ENCODE data around the gene CACHD1. TPM values are rescaled to one million over a fixed set of nuclear protein-coding genes. Genes with fewer than 3 reads are reported as not detected.

CACHD1 gene
- total and polyA plus RNA-seq, 2 of the 4 experiments (the other 2 are of a cell fraction) = 2.9 to 5.9 TPM

DNA sequence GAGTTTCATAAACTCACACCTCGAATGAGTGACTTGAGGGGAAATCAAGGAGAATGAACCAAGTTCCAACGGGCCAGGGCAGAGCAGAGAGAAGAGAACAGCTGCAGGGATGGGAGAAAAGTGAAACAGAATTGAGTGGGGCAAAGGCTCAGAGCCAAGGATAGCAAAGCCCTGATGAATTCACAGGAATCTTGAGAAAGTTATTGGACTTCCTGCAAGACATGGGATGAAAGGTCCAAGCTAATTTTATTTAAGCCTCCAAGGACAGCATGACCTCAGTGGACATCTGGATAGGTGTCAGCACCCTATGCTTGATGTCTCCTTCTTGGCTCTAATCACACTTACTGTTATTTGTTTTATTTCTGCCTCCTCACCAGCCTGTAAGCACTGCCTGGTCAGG, 232.0 kb downstream of the CACHD1 start:
- no peak overlapping the region for H3K4me2 ChIP-seq (ENCODE audit: low read depth, low read length)
- H3K27ac ChIP-seq (ENCODE audit: insufficient read depth, low read length) = no peak overlapping the region
- H4K91ac ChIP-seq (ENCODE audit: insufficient read depth, low read depth, low read length) = no peak overlapping the region
- peak; percentile 14; the same call in 1 of the 2 replicates for ATAC-seq (ENCODE audit: low read depth)
- no peak for DNase-seq
- no peak overlapping the region for H2BK120ac ChIP-seq (ENCODE audit: low read depth, low read length)
- no peaks in the 10 kb centered on the region for H3K79me1 ChIP-seq (ENCODE audit: low read depth in 1 of 2, low read length in 2 of 2)
- H3K27me3 ChIP-seq (ENCODE audit: control insufficient read depth, insufficient read depth, low read length) = peaks cover 2% of the 10 kb centered on the region
- H3K23ac ChIP-seq (ENCODE audit: low read depth, low read length) = no peak overlapping the region
- no peak overlapping the region for H3K18ac ChIP-seq (ENCODE audit: low read depth, low read length)
- no peak overlapping the region for H2AK5ac ChIP-seq (ENCODE audit: low read depth, low read length)
- H3K9me1 ChIP-seq (ENCODE audit: insufficient read depth, low read length) = no peaks in the 10 kb centered on the region
- in situ Hi-C loops (cut with MboI; ENCODE audit: low sequenced_read_pairs) = no loop called here
- no peaks in the 10 kb centered on the region; the same call in 1 of the 2 replicates for H3K4me1 ChIP-seq (ENCODE audit: control insufficient read depth, insufficient read depth, low read length)
- no peaks in the 10 kb centered on the region for H4K20me1 ChIP-seq (ENCODE audit: insufficient read depth, low read length)
- no peak overlapping the region for H3K14ac ChIP-seq (replicated peaks; ENCODE audit: low read depth, low read length)
- no peak overlapping the region for H3K4ac ChIP-seq (ENCODE audit: low read depth, low read length)
- no peaks in the 10 kb centered on the region for H3K36me3 ChIP-seq (ENCODE audit: control insufficient read depth, insufficient read depth, low read length)
- POLR2A ChIA-PET (ENCODE audit: unreplicated experiment) = interaction anchor here (0.6 kb wide), 1 partner anchor 16 kb away, joined by 3 read pairs; no protein-coding TSS in a partner anchor
- no peak overlapping the region for H3K56ac ChIP-seq (ENCODE audit: extremely low read depth, insufficient read depth, low read length)
- no TSS peak for BruUV-seq (replicated peaks)
- no peak overlapping the region for H3K9ac ChIP-seq (ENCODE audit: low read depth, low read length)
- dilution Hi-C loops (cut with HindIII; ENCODE audit: low sequenced_read_pairs, unreplicated experiment) = no loop called here
- CTCF ChIA-PET = interaction anchor here (0.7 kb wide), 2 partner anchors 95 to 1615 kb away, joined by 3 to 6 read pairs; no protein-coding TSS in a partner anchor
- TF ChIP-seq, protein P1, sequence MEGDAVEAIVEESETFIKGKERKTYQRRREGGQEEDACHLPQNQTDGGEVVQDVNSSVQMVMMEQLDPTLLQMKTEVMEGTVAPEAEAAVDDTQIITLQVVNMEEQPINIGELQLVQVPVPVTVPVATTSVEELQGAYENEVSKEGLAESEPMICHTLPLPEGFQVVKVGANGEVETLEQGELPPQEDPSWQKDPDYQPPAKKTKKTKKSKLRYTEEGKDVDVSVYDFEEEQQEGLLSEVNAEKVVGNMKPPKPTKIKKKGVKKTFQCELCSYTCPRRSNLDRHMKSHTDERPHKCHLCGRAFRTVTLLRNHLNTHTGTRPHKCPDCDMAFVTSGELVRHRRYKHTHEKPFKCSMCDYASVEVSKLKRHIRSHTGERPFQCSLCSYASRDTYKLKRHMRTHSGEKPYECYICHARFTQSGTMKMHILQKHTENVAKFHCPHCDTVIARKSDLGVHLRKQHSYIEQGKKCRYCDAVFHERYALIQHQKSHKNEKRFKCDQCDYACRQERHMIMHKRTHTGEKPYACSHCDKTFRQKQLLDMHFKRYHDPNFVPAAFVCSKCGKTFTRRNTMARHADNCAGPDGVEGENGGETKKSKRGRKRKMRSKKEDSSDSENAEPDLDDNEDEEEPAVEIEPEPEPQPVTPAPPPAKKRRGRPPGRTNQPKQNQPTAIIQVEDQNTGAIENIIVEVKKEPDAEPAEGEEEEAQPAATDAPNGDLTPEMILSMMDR (conservative IDR thresholded peaks at IDR 0.05; ENCODE audit: low read depth, low read length) = no peak
- TF ChIP-seq NFE2L2 (IDR thresholded peaks at IDR 0.05; ENCODE audit: low read depth, low read length) = no peak
- TF ChIP-seq SMC3 (IDR thresholded peaks at IDR 0.05; ENCODE audit: low read depth, low read length) = no peak
- TF ChIP-seq MAFK (IDR thresholded peaks at IDR 0.05; ENCODE audit: low read depth, low read length) = no peak
- TF ChIP-seq BHLHE40 (IDR thresholded peaks at IDR 0.05; ENCODE audit: low read depth, low read length) = no peak
- no peak for TF ChIP-seq RFX5 (IDR thresholded peaks at IDR 0.05; ENCODE audit: low read depth, low read length)
- TF ChIP-seq FOS (IDR thresholded peaks at IDR 0.05; ENCODE audit: low read depth, low read length) = no peak
- TF ChIP-seq CEBPB (IDR thresholded peaks at IDR 0.05; ENCODE audit: low read depth, low read length) = no peak
- TF ChIP-seq MAZ (IDR thresholded peaks at IDR 0.05; ENCODE audit: borderline replicate concordance, low read depth, low read length) = no peak
- no peak for TF ChIP-seq POLR2A (IDR thresholded peaks at IDR 0.05; ENCODE audit: low read depth, low read length)
- TF ChIP-seq RCOR1 (IDR thresholded peaks at IDR 0.05; ENCODE audit: insufficient replicate concordance, low read length) = no peak
- TF ChIP-seq, protein P2, sequence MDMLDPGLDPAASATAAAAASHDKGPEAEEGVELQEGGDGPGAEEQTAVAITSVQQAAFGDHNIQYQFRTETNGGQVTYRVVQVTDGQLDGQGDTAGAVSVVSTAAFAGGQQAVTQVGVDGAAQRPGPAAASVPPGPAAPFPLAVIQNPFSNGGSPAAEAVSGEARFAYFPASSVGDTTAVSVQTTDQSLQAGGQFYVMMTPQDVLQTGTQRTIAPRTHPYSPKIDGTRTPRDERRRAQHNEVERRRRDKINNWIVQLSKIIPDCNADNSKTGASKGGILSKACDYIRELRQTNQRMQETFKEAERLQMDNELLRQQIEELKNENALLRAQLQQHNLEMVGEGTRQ (IDR thresholded peaks at IDR 0.05; ENCODE audit: low read depth, low read length) = no peak
- H4K5ac ChIP-seq (ENCODE audit: low read depth, low read length) = no peak overlapping the region
- H2BK15ac ChIP-seq (ENCODE audit: low read depth, low read length) = no peak overlapping the region
- no peak overlapping the region for H2BK5ac ChIP-seq (ENCODE audit: low read depth, low read length, poor library complexity, severe bottlenecking)
- WGBS, 2 experiments (ENCODE audit: extremely low coverage in 2 of 2, insufficient read length in 1 of 2) = 80% methylated on average over 1 of the region's 2 CpGs; no CpG with 5 or more reads in 1 of the 2 experiments
- H3K9me3 ChIP-seq (ENCODE audit: control insufficient read depth, insufficient read depth, low read length) = no peaks in the 10 kb centered on the region
- intact Hi-C loops (cut with micrococcal nuclease) = no loop called here
- H3K4me3 ChIP-seq (ENCODE audit: insufficient read depth, low read depth, low read length) = no peak overlapping the region
- H4K8ac ChIP-seq (ENCODE audit: low read depth in 2 of 2, low read length in 2 of 2) = no peak overlapping the region
- no peak overlapping the region for H2AK9ac ChIP-seq (replicated peaks; ENCODE audit: low read depth, low read length, poor library complexity)
- no peak overlapping the region for H2BK20ac ChIP-seq (ENCODE audit: low read depth, low read length)
- H2AFZ ChIP-seq (replicated peaks; ENCODE audit: low read length, poor library complexity) = no peak overlapping the region
